GM10248 (cell line): ENCODE measurements around the gene AFAP1.

Experiments used
- CTCF ChIA-PET: fragments of 300-600 bp; sonication (Branson Sonifier 250); formaldehyde crosslinking; extraction: SDS; loops from one replicate; lab custom pipeline; 2021; ENCODE audit warnings: antibody characterized with exemption; lab: Yijun Ruan, JAX
- POLR2A ChIA-PET: fragments of 350-650 bp; sonication (Branson Sonifier 250); formaldehyde crosslinking; extraction: SDS; loops from one replicate; lab custom pipeline; 2020; ENCODE audit warnings: antibody characterized with exemption; lab: Yijun Ruan, JAX
- DNase-seq: peaks from one replicate; pipeline ENCODE4 v3.0.0; 2012; ENCODE audit errors: extremely low spot score
- CTCF ChIP-seq: IDR thresholded peaks from 2 replicates; pipeline ENCODE4 v1.5.1; 2012; ENCODE audit warnings: mild to moderate bottlenecking, low read depth; ENCODE audit errors: extremely low read depth, missing control alignments, control extremely low read depth

Gene AFAP1

GRCh38 chr4:7971159-7971631 lies 31.5 kb upstream of the AFAP1 start:
- DNase-seq = no peak
- ChIA-PET POLR2A (no interaction called here), CTCF (interaction anchor here (0.9 to 2.3 kb wide), 5 partner anchors 15 to 167 kb away, joined by 3 to 9 read pairs (median 4); partner anchors contain the start of gene AFAP1)
- no peak for TF ChIP-seq CTCF

- TF ChIP-seq CTCF = no peak
- ChIA-PET POLR2A (no interaction called here), CTCF (interaction anchor here (0.9 to 2.3 kb wide), 4 partner anchors 16 to 31 kb away, joined by 3 to 9 read pairs (median 5); partner anchors contain the start of gene AFAP1)
- no peak for DNase-seq
Measured at GRCh38 chr4:7970361-7970946, 30.8 kb upstream of the AFAP1 start.

DNA sequence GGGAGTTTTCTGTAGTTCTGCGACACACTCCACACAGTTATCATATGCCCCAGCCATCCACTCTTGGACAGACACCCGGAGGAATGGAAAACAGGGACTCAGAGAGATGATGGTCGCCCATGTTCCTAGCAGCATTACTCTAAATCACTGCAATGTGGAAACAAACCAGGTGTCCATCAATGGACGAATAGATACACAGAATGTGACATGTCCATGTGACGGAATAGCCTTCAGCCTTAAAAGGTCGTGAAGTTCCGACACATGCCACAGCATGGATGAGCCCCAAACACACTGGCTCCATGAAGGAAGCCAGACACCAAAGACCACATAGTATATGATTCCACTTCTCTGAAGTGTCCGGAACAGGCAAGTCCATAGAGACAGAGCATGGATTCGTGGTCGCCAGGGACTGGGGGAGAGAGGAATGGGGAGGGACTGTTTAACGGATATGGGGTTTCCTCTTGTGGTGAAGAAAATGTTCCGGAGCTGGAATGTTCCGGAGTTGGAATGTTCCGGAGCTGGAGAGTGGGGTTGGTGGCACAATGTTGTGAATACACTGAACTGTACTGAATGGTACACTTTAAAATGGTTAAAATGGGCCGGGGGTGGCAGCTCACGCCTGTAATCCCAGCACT lies 28.7 kb upstream of the AFAP1 start:
- POLR2A ChIA-PET = no interaction called here
- CTCF ChIA-PET = interaction anchor here (1.0 to 1.4 kb wide), 3 partner anchors 20 to 166 kb away, joined by 3 to 4 read pairs (median 3); no protein-coding TSS in a partner anchor
- DNase-seq = no peak
- TF ChIP-seq CTCF = no peak

- ChIA-PET CTCF (interaction anchor here (1.0 to 1.4 kb wide), 2 partner anchors 20 to 25 kb away, joined by 3 read pairs; no protein-coding TSS in a partner anchor), POLR2A (no interaction called here)
- TF ChIP-seq CTCF = no peak
- peak; percentile 26 for DNase-seq
Measured at GRCh38 chr4:7967501-7968261, 28.0 kb upstream of the AFAP1 start.

DNA sequence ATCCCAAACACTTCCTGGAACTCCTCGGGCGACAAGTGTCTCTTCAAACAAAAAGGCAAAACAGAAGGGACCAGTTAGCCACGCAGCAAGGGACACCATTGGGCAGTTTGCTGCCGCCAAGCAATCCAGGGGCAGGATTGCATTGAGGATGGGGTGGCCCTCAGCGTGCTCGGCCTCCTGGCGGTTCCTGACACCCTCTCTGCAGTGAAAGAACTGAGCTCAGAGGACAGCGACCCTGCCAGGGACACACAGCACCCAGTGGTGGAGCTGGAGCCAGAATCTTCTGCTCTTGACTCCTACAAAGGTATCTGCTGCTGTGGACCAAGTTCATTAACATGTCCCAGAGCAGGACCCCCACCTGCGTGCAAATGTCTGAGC lies 27.4 kb upstream of the AFAP1 start:
- CTCF ChIA-PET = interaction anchor here (1.4 kb wide), 1 partner anchor 25 kb away, joined by 3 read pairs; no protein-coding TSS in a partner anchor
- no peak for TF ChIP-seq CTCF
- POLR2A ChIA-PET = no interaction called here
- no peak for DNase-seq

DNA sequence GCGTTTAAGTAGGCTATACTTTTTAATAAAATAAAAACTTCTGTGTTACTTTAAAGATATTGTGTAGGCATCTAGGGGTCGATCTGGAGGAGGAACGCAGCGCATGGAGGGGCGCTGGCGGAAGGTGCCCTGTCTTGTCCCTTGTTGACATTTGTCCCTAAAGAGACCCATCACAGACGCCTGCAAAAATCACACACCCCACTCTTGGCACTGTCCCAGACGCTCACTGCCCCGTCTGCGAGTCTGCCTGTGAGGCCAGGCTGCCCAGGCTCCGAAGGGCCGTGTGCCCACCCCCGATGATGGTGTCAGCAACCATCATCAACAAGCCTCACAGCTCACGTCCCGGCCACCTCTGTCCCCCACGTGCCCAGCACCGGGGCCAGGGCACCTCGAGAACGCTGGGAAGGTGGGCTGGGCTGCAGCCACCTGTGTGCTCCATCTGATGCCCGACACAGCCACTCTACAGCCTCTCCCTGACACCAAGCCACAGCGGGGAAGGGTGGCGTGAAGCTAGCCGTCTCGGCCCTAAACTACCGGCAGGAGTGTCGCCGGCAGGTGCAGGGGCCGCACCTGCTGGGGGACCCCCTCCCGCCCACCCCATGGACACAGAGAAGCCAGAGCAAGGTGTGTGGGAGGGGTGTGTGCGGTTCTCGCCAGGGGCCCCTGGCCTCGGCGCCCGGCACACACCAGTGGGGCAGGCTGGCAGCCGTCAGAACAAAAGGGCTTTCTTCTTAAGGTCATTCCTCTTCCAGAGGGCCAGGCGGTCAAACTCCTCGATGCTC lies 26.8 kb upstream of the AFAP1 start:
- POLR2A ChIA-PET = no interaction called here
- TF ChIP-seq CTCF = no peak
- DNase-seq = no peak
- CTCF ChIA-PET = interaction anchor here (1.4 kb wide), 1 partner anchor 24 kb away, joined by 3 read pairs; no protein-coding TSS in a partner anchor
